Ovary (tissue), 9 donors: ENCODE data around the gene CDC40. TPM values are rescaled to one million over a fixed set of nuclear protein-coding genes. Genes with fewer than 3 reads are reported as not detected.

ENCODE experiments used
- DNase-seq, 5 donors: peaks; one replicate each; pipeline ENCODE4 v3.0.0-alpha.2; 2019 to 2020
- H3K27ac ChIP-seq, 2 donors: fragments of 200-600 bp; one replicate each; pipeline versions ENCODE4 v1.5.1 to v1.8.0; 2019 to 2022
- H3K27me3 ChIP-seq: fragments of 200-600 bp; one replicate; pipeline ENCODE4 v1.8.0; 2022
- H3K36me3 ChIP-seq: fragments of 200-600 bp; sonication (generic); one replicate; pipeline ENCODE4 v1.5.1; 2019
- H3K4me1 ChIP-seq: one replicate; pipeline ENCODE4 v1.8.1; 2013; ENCODE audit warnings: mild to moderate bottlenecking, moderate library complexity; ENCODE audit not compliant: insufficient read depth
- H3K4me3 ChIP-seq: fragments of 200-600 bp; sonication (generic); one replicate; pipeline ENCODE4 v1.5.1; 2017
- H3K9me3 ChIP-seq, 2 donors: fragments of 200-600 bp in 1 of 2; sonication (generic) in 1 of 2; one replicate each; pipeline versions ENCODE4 v1.5.1 to v1.8.1; 2013 to 2019; ENCODE audit warnings: mild to moderate bottlenecking in 1 of 2, moderate library complexity in 1 of 2
- CTCF ChIP-seq, 3 donors: fragments of 450-650 bp in 2 of 3; fragments of 200-600 bp in 1 of 3; IDR thresholded peaks; one replicate each; pipeline versions ENCODE4 v1.5.1 to v1.8.0; 2016 to 2022; ENCODE audit warnings: antibody characterized with exemption in 3 of 3, mild to moderate bottlenecking in 1 of 3
- EP300 ChIP-seq: sonication (generic); formaldehyde crosslinking; IDR thresholded peaks from one replicate; pipeline ENCODE4 v1.6.1; 2017; ENCODE audit warnings: antibody characterized with exemption
- POLR2A ChIP-seq: fragments of 450-650 bp; IDR thresholded peaks from one replicate; pipeline ENCODE4 v1.6.1; 2017; ENCODE audit warnings: antibody characterized with exemption, mild to moderate bottlenecking, moderate library complexity
- WGBS, 3 donors: extraction: QIAGEN DNeasy Blood & Tissue Kit in 1 of 3; methylation state at CpG; one replicate each; pipeline versions ENCODE4 v1.1.5 to v1.1.7; 2013 to 2017; 5-methylcytosine and 5-hydroxymethylcytosine counted together
- intact Hi-C, 4 donors: fragments of 100-400 bp; cut with DNase I; formaldehyde crosslinking; loops; one replicate each; pipeline versions ENCODE4 v1.11.0 to v1.15.1; 2022 to 2023
- polyA plus RNA-seq, 2 donors: library from polyadenylated mRNA; stranded (reverse); fragments of 200-250 nt in 1 of 2; fragments of 350-450 nt in 1 of 2; fragmentation: Illumina TruSeq in 1 of 2; extraction: RNeasy Lipid Tissue Mini Kit (QIAGEN cat#74804) in 1 of 2; gene quantifications; one replicate each; pipeline ENCODE4 v1.2.3, GENCODE V29; 2013 to 2014
- total RNA-seq, 7 donors: library from RNA; depleted of rRNA in 2 of 7; stranded (reverse); fragments of >200 nt in 2 of 7; fragmentation: NEBNext Ultra II Directional in 3 of 7; extraction: Animal tissue kit (Norgen Biotek cat#: 25700) in 3 of 7; gene quantifications; one replicate each; pipeline versions ENCODE4 v1.1.0 to v1.2.4, GENCODE V29; 2016 to 2023
- donor health status: DM: no; HTN: no; CAD: no; lungs with moderate emphysema.
- donor health status: DM: no; HTN: no; CAD: no.
- donor health status: Bipolar disorder and iron deficiency.
- donor health status: DM: yes; HTN: yes; CAD: no.
- donor health status: DM: no; HTN: no; CAD: no.
- donor health status: DM: yes; HTN: yes; CAD: no.

Gene CDC40
- total and polyA plus RNA-seq, 9 donors, result 12.6 to 23.9 (median 19.6) TPM

- 95 to 100% (median 97%) methylated on average over 1 of the region's 1 CpG for whole genome bisulfite sequencing, 3 donors
- H3K36me3 ChIP-seq, result no peaks in the 10 kb centered on the region
- H3K4me3 ChIP-seq, result no peak overlapping the region
- DNase-seq, result no peak
- intact Hi-C loops, result no loop called here
- TF ChIP-seq EP300 (no peak), CTCF (IDR thresholded peaks at IDR 0.05) (no peak), POLR2A (no peak)
- H3K27me3 ChIP-seq, result no peaks in the 10 kb centered on the region
- H3K4me1 ChIP-seq, result no peaks in the 10 kb centered on the region
- H3K27ac ChIP-seq, result no peak overlapping the region
- H3K9me3 ChIP-seq, result no peaks in the 10 kb centered on the region
Observed at GRCh38 chr6:110158479-110158878, 21.7 kb upstream of the CDC40 start.

GRCh38 chr6:110170081-110170480, 10.1 kb upstream of the CDC40 start:
- no peak for DNase-seq
- peaks cover 7% of the 10 kb centered on the region for H3K4me1 ChIP-seq
- no peaks in the 10 kb centered on the region for H3K27me3 ChIP-seq
- H3K27ac ChIP-seq, result no peak overlapping the region
- no peaks in the 10 kb centered on the region for H3K36me3 ChIP-seq
- intact Hi-C loops, result no loop called here
- H3K4me3 ChIP-seq, result no peak overlapping the region
- no peaks in the 10 kb centered on the region for H3K9me3 ChIP-seq
- WGBS, 3 donors, result 95 to 98% (median 96%) methylated on average over 2 of the region's 2 CpGs
- TF ChIP-seq EP300 (no peak), POLR2A (no peak), CTCF (IDR thresholded peaks at IDR 0.05) (no peak)

GRCh38 chr6:110173506-110174132, 6.6 kb upstream of the CDC40 start:
- no peak for DNase-seq
- no peaks in the 10 kb centered on the region for H3K27me3 ChIP-seq
- H3K36me3 ChIP-seq, result no peaks in the 10 kb centered on the region
- no peak overlapping the region for H3K4me3 ChIP-seq
- H3K27ac ChIP-seq, result no peak overlapping the region
- H3K4me1 ChIP-seq, result peaks cover 7% of the 10 kb centered on the region
- 87 to 92% (median 90%) methylated on average over 4 of the region's 4 CpGs for WGBS, 3 donors
- intact Hi-C loops, result no loop called here
- H3K9me3 ChIP-seq, result no peaks in the 10 kb centered on the region
- TF ChIP-seq POLR2A (no peak), CTCF (IDR thresholded peaks at IDR 0.05) (no peak), EP300 (no peak)

GRCh38 chr6:110178626-110179405, 1.4 kb upstream of the CDC40 start:
- intact Hi-C loops, result loop anchor here in 3 of 4 donors (2.0 to 5.0 kb wide), 3 partner anchors 212 to 472 kb away; no protein-coding TSS in a partner anchor
- Histone ChIP-seq H3K9me3 (no peaks in the 10 kb centered on the region), H3K4me1 (peaks cover 12% of the 10 kb centered on the region), H3K27me3 (no peaks in the 10 kb centered on the region), H3K36me3 (no peaks in the 10 kb centered on the region), H3K4me3 (peak overlapping the region; percentile 75), H3K27ac (peak overlapping the region; percentile 86 to 88)
- DNase-seq, result peak; percentile 45 to 66 (median 56)
- no peak for TF ChIP-seq POLR2A
- peak; percentile 28 to 70 (median 65) for TF ChIP-seq CTCF (IDR thresholded peaks at IDR 0.05)
- TF ChIP-seq EP300, result no peak
- 0 to 1% (median 1%) methylated on average over 40 to 66 of the region's 66 CpGs for WGBS, 3 donors
